K562 (cell line): ENCODE results near the gene GABRB1. TPM values are rescaled to one million over a fixed set of nuclear protein-coding genes. Genes with fewer than 3 reads are reported as not detected.

Source experiments
- ATAC-seq: fragments of 200-7000 bp; cut with Tn5 transposase; 3 replicates; pipeline ENCODE4 v1.9.1; 2020; ENCODE audit warnings: moderate library complexity
- BruUV-seq: library from RNA; stranded (reverse); fragments of 400-500 nt; replicated peaks from 2 replicates; lab custom pipeline; 2021; lab: Mats Ljungman, UMichigan
- CTCF ChIA-PET: fragments of 300-600 bp; formaldehyde crosslinking; extraction: SDS; loops from one replicate; lab custom pipeline; 2021; ENCODE audit warnings: low intra/inter-chr PET ratio; lab: Yijun Ruan, JAX
- POLR2A ChIA-PET: fragments of 300-600, 350-650 bp; sonication (Branson Sonifier 250); formaldehyde crosslinking; extraction: SDS; loops from one replicate; lab custom pipeline; 2021; ENCODE audit warnings: antibody characterized with exemption, inconsistent platforms; lab: Yijun Ruan, JAX
- DNase-seq, 4 experiments: peaks; one replicate each; pipeline versions ENCODE4 v3.0.0 to v3.0.0-alpha.2; 2011 to 2018; ENCODE audit warnings: low spot score in 3 of 4, mixed read lengths in 3 of 4; ENCODE audit errors: extremely low read depth in 1 of 4
- FAIRE-seq: peaks from 2 replicates; lab custom pipeline; 2011; peaks lifted over from hg19 to GRCh38; lab: Jason Lieb, UNC
- H2AFZ ChIP-seq: 2 replicates; pipeline ENCODE4 v1.6.0; 2011; ENCODE audit warnings: low read depth, low read length, control low read depth, inconsistent platforms
- H3K27ac ChIP-seq: fragments of 200-600 bp; 3 replicates; pipeline ENCODE4 v1.8.0; 2011; ENCODE audit warnings: low read depth, mild to moderate bottlenecking, control low read depth, inconsistent platforms, low read length, moderate library complexity, mixed read lengths; ENCODE audit errors: extremely low read depth
- H3K27me3 ChIP-seq, 2 experiments: fragments of 300-600 bp in 1 of 2; 2 replicates in 1 of 2; 3 replicates in 1 of 2; pipeline versions ENCODE4 v1.6.0 to v1.8.0; 2011; ENCODE audit warnings: inconsistent platforms in 2 of 2, low read length in 2 of 2, mild to moderate bottlenecking in 1 of 2, mixed read lengths in 1 of 2, moderate library complexity in 1 of 2; ENCODE audit not compliant: control insufficient read depth in 2 of 2, insufficient read depth in 2 of 2
- H3K36me3 ChIP-seq: fragments of 300-600 bp; 3 replicates; pipeline ENCODE4 v1.8.0; 2011; ENCODE audit warnings: mild to moderate bottlenecking, low read length, inconsistent platforms; ENCODE audit not compliant: control insufficient read depth, insufficient read depth
- H3K4me1 ChIP-seq, 2 experiments: fragments of 200-600 bp in 1 of 2; replicated peaks in 1 of 2; 2 replicates in 1 of 2; 3 replicates in 1 of 2; pipeline versions ENCODE4 v1.5.1 to v1.8.0; 2011; ENCODE audit warnings: inconsistent platforms in 2 of 2, low read length in 2 of 2, mild to moderate bottlenecking in 1 of 2, mixed read lengths in 1 of 2, moderate library complexity in 1 of 2; ENCODE audit not compliant: control insufficient read depth in 2 of 2, insufficient read depth in 2 of 2
- H3K4me2 ChIP-seq: 2 replicates; pipeline ENCODE4 v1.6.1; 2011; ENCODE audit warnings: low read length, control low read depth, inconsistent platforms, mixed read lengths; ENCODE audit not compliant: insufficient read depth
- H3K4me3 ChIP-seq: fragments of 200-600 bp; sonication (generic), shearing (Covaris generic); 2 replicates; pipeline ENCODE4 v1.5.1; 2016; ENCODE audit warnings: control low read depth, inconsistent platforms
- H3K79me2 ChIP-seq: fragments of 200-600 bp; 3 replicates; pipeline ENCODE4 v1.8.0; 2011; ENCODE audit warnings: low read length, inconsistent platforms; ENCODE audit not compliant: control insufficient read depth, insufficient read depth
- H3K9ac ChIP-seq, 2 experiments: 2 replicates each; pipeline versions ENCODE4 v1.6.0 to v1.6.1; 2011; ENCODE audit warnings: low read depth in 2 of 2, low read length in 2 of 2, control low read depth in 1 of 2, inconsistent platforms in 1 of 2, mild to moderate bottlenecking in 1 of 2, mixed read lengths in 1 of 2; ENCODE audit not compliant: insufficient read depth in 1 of 2
- H3K9me1 ChIP-seq: one replicate; pipeline ENCODE4 v1.6.0; 2011; ENCODE audit warnings: inconsistent platforms, mild to moderate bottlenecking, low read length, moderate library complexity; ENCODE audit not compliant: control insufficient read depth, insufficient read depth
- H3K9me3 ChIP-seq: replicated peaks from 2 replicates; pipeline ENCODE4 v1.5.1; 2011; ENCODE audit warnings: low read depth, low read length, inconsistent platforms; ENCODE audit not compliant: control insufficient read depth, insufficient read depth
- H4K20me1 ChIP-seq: replicated peaks from 2 replicates; pipeline ENCODE4 v1.6.1; 2011; ENCODE audit warnings: low read length, inconsistent platforms, mixed read lengths; ENCODE audit not compliant: control insufficient read depth, insufficient read depth
- COPS2 ChIP-seq: fragments of 450-650 bp; conservative IDR thresholded peaks from 2 replicates; pipeline ENCODE4 v1.6.1; 2016; ENCODE audit warnings: mild to moderate bottlenecking, moderate library complexity
- GABPB1 ChIP-seq: sonication (generic); formaldehyde crosslinking; IDR thresholded peaks from 2 replicates; pipeline ENCODE4 v1.8.0; 2022; ENCODE audit warnings: mild to moderate bottlenecking, missing genetic modification reagents
- WGBS: fragments of 100-300 bp; shearing (Covaris generic); methylation state at CpG from one replicate; pipeline ENCODE4 v1.1.6; 2016; ENCODE audit warnings: low coverage, mixed read lengths; ENCODE audit not compliant: insufficient coverage; ENCODE audit errors: missing lambda C conversion rate; 5-methylcytosine and 5-hydroxymethylcytosine counted together
- in situ Hi-C: fragments of 300-500 bp; cut with MboI; formaldehyde crosslinking; loops from 4 replicates; pipeline ENCODE4 v1.15.0; 2018; ENCODE audit warnings: inconsistent platforms, mixed read lengths
- intact Hi-C: fragments of 100-400 bp; cut with micrococcal nuclease; formaldehyde crosslinking; loops from 2 replicates; pipeline ENCODE4 v1.14.2; 2022
- polyA plus RNA-seq, 8 experiments: library from polyadenylated mRNA; depleted of rRNA in 4 of 8; stranded (reverse) in 5 of 8; unstranded in 3 of 8; fragments of >200 nt; fragmentation: Nextera tagmentation in 2 of 8; fragmentation: Illumina TruSeq in 1 of 8; extraction: Ambion mirVana in 2 of 8; extraction: Trizol in 1 of 8; gene quantifications; 2 replicates each; pipeline versions ENCODE4 v1.2.1 to v1.2.3, GENCODE V29; 2011 to 2014; ENCODE audit warnings: inconsistent platforms in 1 of 8, missing spikeins in 1 of 8
- total RNA-seq, 7 experiments: library from RNA; depleted of rRNA in 6 of 7; stranded (reverse); fragments of >200 nt in 6 of 7; fragmentation: Illumina TruSeq in 2 of 7; extraction: Trizol in 2 of 7; gene quantifications; 2 replicates each; pipeline versions ENCODE4 v1.2.1 to v1.2.3, GENCODE V29; 2011 to 2021; ENCODE audit warnings: low replicate concordance in 1 of 7
- TF ChIP-seq, protein P1 (sequence below): IDR thresholded peaks from 3 replicates; pipeline ENCODE4 v1.6.1; 2011; ENCODE audit warnings: borderline replicate concordance, mild to moderate bottlenecking, moderate library complexity; ENCODE audit not compliant: insufficient read length; ENCODE audit errors: extremely low read depth
- TF ChIP-seq, protein P2 (sequence below): fragments of 250-450 bp; sonication (Bioruptor Pico); IDR thresholded peaks from 2 replicates; pipeline ENCODE4 v1.4.0; 2020; ENCODE audit warnings: borderline replicate concordance
- TF ChIP-seq, protein P3 (sequence below): IDR thresholded peaks from 3 replicates; pipeline ENCODE4 v1.6.1; 2011; ENCODE audit warnings: borderline replicate concordance, mild to moderate bottlenecking; ENCODE audit not compliant: insufficient read length, insufficient read depth

The GABRB1 gene
- total and polyA plus RNA-seq, 9 of the 15 experiments (the other 6 are each of a cell fraction or from before 2014, with no cell fraction given), result not detected

DNA sequence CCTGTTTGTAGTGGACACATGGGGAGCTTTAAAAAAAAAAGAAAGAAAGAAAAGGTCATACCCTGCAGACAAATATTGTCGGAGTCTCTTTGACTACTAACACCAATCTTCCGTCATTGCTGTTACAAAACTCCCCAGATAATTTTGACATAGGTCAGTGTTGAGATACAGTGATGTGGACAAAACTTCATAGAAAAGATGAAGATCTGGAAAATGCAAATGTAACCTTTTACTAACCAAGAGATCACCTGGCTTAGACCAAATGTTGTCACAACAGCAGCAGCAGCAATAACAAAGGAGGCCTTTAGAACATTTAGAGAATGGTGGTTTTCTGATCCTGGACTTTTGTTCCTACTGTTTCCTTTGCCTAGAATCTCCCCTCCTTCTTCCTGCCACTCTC lies 440.2 kb downstream of the GABRB1 start:
- Histone ChIP-seq H3K4me1 (no peaks in the 10 kb centered on the region), H3K27me3 (peaks cover 3 to 7% of the 10 kb centered on the region in 2 experiments; a peak in 3 of 5 replicates)
- POLR2A ChIA-PET, result interaction anchor here (2.0 kb wide), 1 partner anchor 8 kb away, joined by 5 read pairs; the partner anchor contains the start of gene COMMD8
- 7% methylated on average over 2 of the region's 2 CpGs for WGBS
- TF ChIP-seq, protein P1, sequence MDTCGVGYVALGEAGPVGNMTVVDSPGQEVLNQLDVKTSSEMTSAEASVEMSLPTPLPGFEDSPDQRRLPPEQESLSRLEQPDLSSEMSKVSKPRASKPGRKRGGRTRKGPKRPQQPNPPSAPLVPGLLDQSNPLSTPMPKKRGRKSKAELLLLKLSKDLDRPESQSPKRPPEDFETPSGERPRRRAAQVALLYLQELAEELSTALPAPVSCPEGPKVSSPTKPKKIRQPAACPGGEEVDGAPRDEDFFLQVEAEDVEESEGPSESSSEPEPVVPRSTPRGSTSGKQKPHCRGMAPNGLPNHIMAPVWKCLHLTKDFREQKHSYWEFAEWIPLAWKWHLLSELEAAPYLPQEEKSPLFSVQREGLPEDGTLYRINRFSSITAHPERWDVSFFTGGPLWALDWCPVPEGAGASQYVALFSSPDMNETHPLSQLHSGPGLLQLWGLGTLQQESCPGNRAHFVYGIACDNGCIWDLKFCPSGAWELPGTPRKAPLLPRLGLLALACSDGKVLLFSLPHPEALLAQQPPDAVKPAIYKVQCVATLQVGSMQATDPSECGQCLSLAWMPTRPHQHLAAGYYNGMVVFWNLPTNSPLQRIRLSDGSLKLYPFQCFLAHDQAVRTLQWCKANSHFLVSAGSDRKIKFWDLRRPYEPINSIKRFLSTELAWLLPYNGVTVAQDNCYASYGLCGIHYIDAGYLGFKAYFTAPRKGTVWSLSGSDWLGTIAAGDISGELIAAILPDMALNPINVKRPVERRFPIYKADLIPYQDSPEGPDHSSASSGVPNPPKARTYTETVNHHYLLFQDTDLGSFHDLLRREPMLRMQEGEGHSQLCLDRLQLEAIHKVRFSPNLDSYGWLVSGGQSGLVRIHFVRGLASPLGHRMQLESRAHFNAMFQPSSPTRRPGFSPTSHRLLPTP, result no peak
- TF ChIP-seq GABPB1 (no peak), COPS2 (no peak)
- TF ChIP-seq, protein P2, sequence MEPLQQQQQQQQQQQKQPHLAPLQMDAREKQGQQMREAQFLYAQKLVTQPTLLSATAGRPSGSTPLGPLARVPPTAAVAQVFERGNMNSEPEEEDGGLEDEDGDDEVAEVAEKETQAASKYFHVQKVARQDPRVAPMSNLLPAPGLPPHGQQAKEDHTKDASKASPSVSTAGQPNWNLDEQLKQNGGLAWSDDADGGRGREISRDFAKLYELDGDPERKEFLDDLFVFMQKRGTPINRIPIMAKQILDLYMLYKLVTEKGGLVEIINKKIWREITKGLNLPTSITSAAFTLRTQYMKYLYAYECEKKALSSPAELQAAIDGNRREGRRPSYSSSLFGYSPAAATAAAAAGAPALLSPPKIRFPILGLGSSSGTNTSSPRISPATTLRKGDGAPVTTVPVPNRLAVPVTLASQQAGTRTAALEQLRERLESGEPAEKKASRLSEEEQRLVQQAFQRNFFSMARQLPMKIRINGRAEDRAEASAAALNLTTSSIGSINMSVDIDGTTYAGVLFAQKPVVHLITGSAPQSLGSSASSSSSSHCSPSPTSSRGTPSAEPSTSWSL, result no peak
- TF ChIP-seq, protein P3, sequence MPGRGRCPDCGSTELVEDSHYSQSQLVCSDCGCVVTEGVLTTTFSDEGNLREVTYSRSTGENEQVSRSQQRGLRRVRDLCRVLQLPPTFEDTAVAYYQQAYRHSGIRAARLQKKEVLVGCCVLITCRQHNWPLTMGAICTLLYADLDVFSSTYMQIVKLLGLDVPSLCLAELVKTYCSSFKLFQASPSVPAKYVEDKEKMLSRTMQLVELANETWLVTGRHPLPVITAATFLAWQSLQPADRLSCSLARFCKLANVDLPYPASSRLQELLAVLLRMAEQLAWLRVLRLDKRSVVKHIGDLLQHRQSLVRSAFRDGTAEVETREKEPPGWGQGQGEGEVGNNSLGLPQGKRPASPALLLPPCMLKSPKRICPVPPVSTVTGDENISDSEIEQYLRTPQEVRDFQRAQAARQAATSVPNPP, result no peak
- TF ChIP-seq, all 486 proteins: peak for 0
- FAIRE-seq (no peak), DNase-seq (no peak), ATAC-seq (no peak)
- in situ Hi-C loops (no loop called here), intact Hi-C loops (no loop called here)
- H3K36me3 ChIP-seq, result no peaks in the 10 kb centered on the region
- H3K9ac ChIP-seq, result no peak overlapping the region
- H3K9me1 ChIP-seq, result no peaks in the 10 kb centered on the region
- CTCF ChIA-PET, result interaction anchor here (0.5 kb wide), 1 partner anchor 206 kb away, joined by 3 read pairs; no protein-coding TSS in a partner anchor
- no peaks in the 10 kb centered on the region for H3K9me3 ChIP-seq
- H2AFZ ChIP-seq, result no peak overlapping the region
- H3K27ac ChIP-seq, result no peak overlapping the region
- no peak overlapping the region for H3K4me3 ChIP-seq
- BruUV-seq, result no TSS peak
- no peak overlapping the region for H3K4me2 ChIP-seq
- no peaks in the 10 kb centered on the region for H3K79me2 ChIP-seq
- no peaks in the 10 kb centered on the region for H4K20me1 ChIP-seq
